ENCODE data around the gene CMC2. TPM values are rescaled to one million over a fixed set of nuclear protein-coding genes. Genes with fewer than 3 reads are reported as not detected.

The CMC2 gene
- total and polyA plus RNA-seq, 2 of the 8 experiments (the other 6 are each of a cell fraction or from before 2014, with no cell fraction given) = 66.6 to 116 TPM

DNA sequence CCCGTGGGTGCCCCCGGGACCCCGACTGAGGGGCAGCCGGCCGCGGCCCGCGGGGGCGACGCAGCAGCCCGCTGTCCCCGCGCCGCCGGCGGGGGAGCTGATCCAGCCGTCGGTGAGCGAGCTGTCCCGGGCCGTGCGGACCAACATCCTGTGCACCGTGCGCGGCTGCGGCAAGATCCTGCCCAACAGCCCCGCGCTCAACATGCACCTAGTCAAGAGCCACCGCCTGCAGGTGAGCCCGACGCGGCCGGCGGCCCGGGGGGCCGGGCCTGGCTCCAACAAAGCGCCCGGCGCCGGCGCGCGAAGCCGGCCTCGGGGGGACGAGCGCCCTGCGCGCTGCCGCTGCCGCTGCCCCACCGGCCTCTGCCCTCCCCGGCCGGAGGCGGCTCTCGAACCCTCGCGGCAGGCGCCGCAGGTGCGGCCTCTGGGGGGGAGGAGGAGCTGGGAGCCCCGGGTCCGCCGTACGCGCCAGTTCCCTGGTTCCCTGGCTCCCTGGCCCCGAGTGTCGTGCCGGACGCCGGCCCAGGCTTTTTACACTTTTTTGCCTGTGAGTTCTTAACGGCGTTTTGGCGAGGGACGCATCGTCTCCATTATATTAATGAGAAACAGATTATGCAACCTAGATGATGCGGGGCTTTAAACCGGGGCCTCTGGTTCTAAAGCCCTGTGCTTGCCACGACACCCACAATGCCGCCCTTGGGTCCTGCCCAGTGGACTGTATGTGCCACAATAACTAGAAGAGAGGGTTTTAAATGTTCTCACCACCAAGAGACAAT lies 29.5 kb upstream of the CMC2 start (continued):
- TF ChIP-seq CTBP2 (IDR thresholded peaks at IDR 0.05; ENCODE audit: borderline replicate concordance, insufficient read depth, insufficient read length, low read length) (no peak), NRF1 (IDR thresholded peaks at IDR 0.05; ENCODE audit: low read depth, low read length) (no peak), BCL11A (IDR thresholded peaks at IDR 0.05; ENCODE audit: low read depth in 2 of 2, low read length in 2 of 2) (no peak), MAFK (IDR thresholded peaks at IDR 0.05; ENCODE audit: low read depth, low read length) (no peak), PHF8 (conservative IDR thresholded peaks at IDR 0.05; ENCODE audit: low read depth, low read length) (peak; percentile 78), HDAC6 (IDR thresholded peaks at IDR 0.05; ENCODE audit: low read depth, low read length) (no peak), TEAD4 (IDR thresholded peaks at IDR 0.05; ENCODE audit: low read depth, low read length) (no peak), ZNF274 (IDR thresholded peaks at IDR 0.05; ENCODE audit: borderline replicate concordance, extremely low read depth, low read length) (no peak), CBX8 (IDR thresholded peaks at IDR 0.05; ENCODE audit: borderline replicate concordance, low read depth, low read length) (no peak), EP300 (IDR thresholded peaks at IDR 0.05; ENCODE audit: borderline replicate concordance in 1 of 2, low read depth in 2 of 2, low read length in 2 of 2) (no peak), CREB1 (IDR thresholded peaks at IDR 0.05) (no peak), RBBP5 (IDR thresholded peaks at IDR 0.05; ENCODE audit: borderline replicate concordance, low read depth, low read length) (0 out of 2 replicates have a peak, but pooled peaks have one; percentile 44), GTF2F1 (IDR thresholded peaks at IDR 0.05; ENCODE audit: borderline replicate concordance, low read depth, low read length) (no peak), POU5F1 (IDR thresholded peaks at IDR 0.05; ENCODE audit: low read depth, low read length) (no peak), SIRT6 (IDR thresholded peaks at IDR 0.05; ENCODE audit: low read length) (no peak), TCF12 (IDR thresholded peaks at IDR 0.05; ENCODE audit: low read depth, low read length) (no peak)
- TF ChIP-seq, protein P1, sequence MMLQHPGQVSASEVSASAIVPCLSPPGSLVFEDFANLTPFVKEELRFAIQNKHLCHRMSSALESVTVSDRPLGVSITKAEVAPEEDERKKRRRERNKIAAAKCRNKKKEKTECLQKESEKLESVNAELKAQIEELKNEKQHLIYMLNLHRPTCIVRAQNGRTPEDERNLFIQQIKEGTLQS (IDR thresholded peaks at IDR 0.05; ENCODE audit: insufficient read depth, low read depth, low read length) = no peak
- TF ChIP-seq, protein P2, sequence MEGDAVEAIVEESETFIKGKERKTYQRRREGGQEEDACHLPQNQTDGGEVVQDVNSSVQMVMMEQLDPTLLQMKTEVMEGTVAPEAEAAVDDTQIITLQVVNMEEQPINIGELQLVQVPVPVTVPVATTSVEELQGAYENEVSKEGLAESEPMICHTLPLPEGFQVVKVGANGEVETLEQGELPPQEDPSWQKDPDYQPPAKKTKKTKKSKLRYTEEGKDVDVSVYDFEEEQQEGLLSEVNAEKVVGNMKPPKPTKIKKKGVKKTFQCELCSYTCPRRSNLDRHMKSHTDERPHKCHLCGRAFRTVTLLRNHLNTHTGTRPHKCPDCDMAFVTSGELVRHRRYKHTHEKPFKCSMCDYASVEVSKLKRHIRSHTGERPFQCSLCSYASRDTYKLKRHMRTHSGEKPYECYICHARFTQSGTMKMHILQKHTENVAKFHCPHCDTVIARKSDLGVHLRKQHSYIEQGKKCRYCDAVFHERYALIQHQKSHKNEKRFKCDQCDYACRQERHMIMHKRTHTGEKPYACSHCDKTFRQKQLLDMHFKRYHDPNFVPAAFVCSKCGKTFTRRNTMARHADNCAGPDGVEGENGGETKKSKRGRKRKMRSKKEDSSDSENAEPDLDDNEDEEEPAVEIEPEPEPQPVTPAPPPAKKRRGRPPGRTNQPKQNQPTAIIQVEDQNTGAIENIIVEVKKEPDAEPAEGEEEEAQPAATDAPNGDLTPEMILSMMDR (IDR thresholded peaks at IDR 0.05; ENCODE audit: control extremely low read depth in 1 of 3, insufficient read depth in 1 of 3, low read depth in 1 of 3, low read length in 3 of 3) = no peak
